GM23338 (cell line): ENCODE data around the gene TDRD7. TPM values are rescaled to one million over a fixed set of nuclear protein-coding genes. Genes with fewer than 3 reads are reported as not detected.

Source experiments
- ATAC-seq: fragments of 200-7000 bp; cut with Tn5 transposase; 3 replicates; pipeline ENCODE4 v1.9.1; 2020
- DNase-seq: peaks from one replicate; pipeline ENCODE4 v3.0.0-alpha.2; 2015; ENCODE audit warnings: low spot score
- H2AFZ ChIP-seq: fragments of 200-600 bp; sonication (generic); 2 replicates; pipeline ENCODE4 v1.8.0; 2016; ENCODE audit warnings: antibody characterized with exemption, mild to moderate bottlenecking, moderate library complexity
- H3F3A ChIP-seq: fragments of 200-600 bp; sonication (generic); replicated peaks from 2 replicates; pipeline ENCODE4 v1.8.0; 2017; ENCODE audit warnings: antibody characterized with exemption, mixed run types, low read depth
- H3K27ac ChIP-seq: fragments of 200-600 bp; sonication (generic); 2 replicates; pipeline ENCODE4 v1.6.1; 2016; ENCODE audit warnings: low read depth
- H3K27me3 ChIP-seq: fragments of 200-600 bp; sonication (generic); 2 replicates; pipeline ENCODE4 v1.8.0; 2016; ENCODE audit warnings: mild to moderate bottlenecking, mixed run types, moderate library complexity; ENCODE audit not compliant: insufficient read depth
- H3K36me3 ChIP-seq: fragments of 200-600 bp; sonication (generic); 2 replicates; pipeline ENCODE4 v1.8.0; 2016; ENCODE audit warnings: mild to moderate bottlenecking; ENCODE audit not compliant: insufficient read depth
- H3K4me1 ChIP-seq: fragments of 200-600 bp; sonication (generic); 2 replicates; pipeline ENCODE4 v1.8.0; 2016; ENCODE audit warnings: mild to moderate bottlenecking, moderate library complexity; ENCODE audit not compliant: insufficient read depth
- H3K4me2 ChIP-seq: fragments of 200-600 bp; sonication (generic); 2 replicates; pipeline ENCODE4 v1.7.1; 2017; ENCODE audit warnings: mixed run types
- H3K4me3 ChIP-seq: fragments of 200-600 bp; sonication (generic); 2 replicates; pipeline ENCODE4 v1.6.1; 2016; ENCODE audit warnings: mixed run types
- H3K79me2 ChIP-seq: fragments of 200-600 bp; sonication (generic); replicated peaks from 2 replicates; pipeline ENCODE4 v1.8.0; 2017; ENCODE audit warnings: mild to moderate bottlenecking; ENCODE audit not compliant: insufficient read depth
- H3K9me2 ChIP-seq: fragments of 200-600 bp; sonication (generic); 2 replicates; pipeline ENCODE4 v1.8.0; 2017; ENCODE audit not compliant: insufficient read depth
- H4K20me1 ChIP-seq: fragments of 200-600 bp; sonication (generic); replicated peaks from 2 replicates; pipeline ENCODE4 v1.8.0; 2017; ENCODE audit warnings: mild to moderate bottlenecking; ENCODE audit not compliant: insufficient read depth
- H3K27ac Mint-ChIP-seq: 2 replicates; pipeline ENCODE4 v1.8.0; 2020; ENCODE audit warnings: inconsistent platforms, mild to moderate bottlenecking, moderate library complexity, mixed read lengths
- H3K27me3 Mint-ChIP-seq: 3 replicates; pipeline ENCODE4 v1.8.0; 2022; ENCODE audit warnings: low read depth, mild to moderate bottlenecking, moderate library complexity, mixed read lengths, inconsistent platforms; ENCODE audit not compliant: insufficient read depth, poor library complexity
- H3K36me3 Mint-ChIP-seq: 3 replicates; pipeline ENCODE4 v1.8.0; 2021; ENCODE audit warnings: low read depth, mild to moderate bottlenecking, inconsistent platforms, moderate library complexity, mixed read lengths
- H3K4me1 Mint-ChIP-seq: 3 replicates; pipeline ENCODE4 v1.8.0; 2020; ENCODE audit warnings: mild to moderate bottlenecking, inconsistent platforms, mixed read lengths
- H3K4me3 Mint-ChIP-seq: 3 replicates; pipeline ENCODE4 v1.8.0; 2021; ENCODE audit warnings: moderate library complexity, mild to moderate bottlenecking, inconsistent platforms, mixed read lengths
- H3K9me3 Mint-ChIP-seq: 3 replicates; pipeline ENCODE4 v1.8.0; 2020; ENCODE audit warnings: moderate library complexity, mild to moderate bottlenecking, inconsistent platforms, mixed read lengths
- CREB1 ChIP-seq: fragments of 250-450 bp; sonication (Bioruptor Pico); IDR thresholded peaks from 2 replicates; pipeline ENCODE4 v1.5.0; 2020; ENCODE audit warnings: low read depth, mild to moderate bottlenecking, moderate library complexity
- CTCF ChIP-seq, 2 experiments: fragments of 200-600 bp in 1 of 2; sonication (generic) in 1 of 2; conservative IDR thresholded peaks; 2 replicates each; pipeline versions ENCODE4 v1.5.1 to v1.6.1; 2016 to 2017; ENCODE audit warnings: antibody characterized with exemption in 2 of 2, low read depth in 2 of 2, mild to moderate bottlenecking in 2 of 2, moderate library complexity in 1 of 2
- ETS1 ChIP-seq: IDR thresholded peaks from 2 replicates; pipeline ENCODE4 v1.6.1; 2016; ENCODE audit warnings: antibody characterized with exemption
- EZH2 ChIP-seq: fragments of 200-600 bp; sonication (generic); IDR thresholded peaks from one replicate; pipeline ENCODE4 v1.8.0; 2017; ENCODE audit warnings: antibody characterized with exemption, mild to moderate bottlenecking, low read depth; ENCODE audit not compliant: unreplicated experiment
- EZH2phosphoT487 ChIP-seq: fragments of 200-600 bp; sonication (generic); IDR thresholded peaks from one replicate; pipeline ENCODE4 v1.8.1; 2018; ENCODE audit warnings: antibody characterized with exemption; ENCODE audit not compliant: unreplicated experiment
- JUNB ChIP-seq: IDR thresholded peaks from one replicate; pipeline ENCODE4 v1.6.1; 2016; ENCODE audit warnings: antibody characterized with exemption; ENCODE audit not compliant: unreplicated experiment
- NANOG ChIP-seq: IDR thresholded peaks from 2 replicates; pipeline ENCODE4 v1.6.1; 2016; ENCODE audit warnings: antibody characterized with exemption, borderline replicate concordance
- POLR2AphosphoS5 ChIP-seq: IDR thresholded peaks from 2 replicates; pipeline ENCODE4 v1.6.1; 2016; ENCODE audit warnings: antibody characterized with exemption, low read depth
- REST ChIP-seq: IDR thresholded peaks from one replicate; pipeline ENCODE4 v1.6.1; 2018; ENCODE audit warnings: antibody characterized with exemption; ENCODE audit not compliant: unreplicated experiment
- STAT1 ChIP-seq: IDR thresholded peaks from one replicate; pipeline ENCODE4 v1.6.1; 2016; ENCODE audit warnings: antibody characterized with exemption; ENCODE audit not compliant: unreplicated experiment
- ZNF114 ChIP-seq: fragments of 250-450 bp; sonication (Bioruptor Pico); IDR thresholded peaks from 2 replicates; pipeline ENCODE4 v1.5.0; 2020; ENCODE audit warnings: mild to moderate bottlenecking, moderate library complexity
- ZNF331 ChIP-seq: fragments of 250-450 bp; sonication (Bioruptor Pico); IDR thresholded peaks from 2 replicates; pipeline ENCODE4 v1.5.0; 2020; ENCODE audit warnings: low read depth, mild to moderate bottlenecking, moderate library complexity
- ZNF462 ChIP-seq: fragments of 250-450 bp; sonication (Bioruptor Pico); IDR thresholded peaks from 2 replicates; pipeline ENCODE4 v1.5.0; 2020; ENCODE audit warnings: mild to moderate bottlenecking, moderate library complexity
- polyA plus RNA-seq: library from polyadenylated mRNA; unstranded; fragments of >200 nt; fragmentation: Nextera tagmentation; extraction: Ambion mirVana; gene quantifications from 2 replicates; pipeline ENCODE4 v1.2.1, GENCODE V29; 2016
- total RNA-seq: library from RNA; depleted of rRNA; stranded (reverse); fragments of >200 nt; shearing (Covaris generic); gene quantifications from 2 replicates; pipeline ENCODE4 v1.2.3, GENCODE V29; 2014

Gene TDRD7
- total and polyA plus RNA-seq, 2 experiments from 2014 or later, result 1.7 to 3.1 TPM

- H2AFZ ChIP-seq, result no peak overlapping the region
- peaks cover 28% of the 10 kb centered on the region for H3K27me3 Mint-ChIP-seq
- no peak overlapping the region for H3K27ac Mint-ChIP-seq
- no peak overlapping the region for H3K4me2 ChIP-seq
- no peaks in the 10 kb centered on the region for H3F3A ChIP-seq
- H3K27me3 ChIP-seq, result no peaks in the 10 kb centered on the region
- peaks cover 13% of the 10 kb centered on the region; the same call in 1 of the 2 replicates for H3K4me1 ChIP-seq
- H3K4me1 Mint-ChIP-seq, result peaks cover 17% of the 10 kb centered on the region
- no peak for TF ChIP-seq ZNF462 (CRISPR knock-in tag)
- TF ChIP-seq NANOG, result no peak
- no peak for TF ChIP-seq STAT1
- no peak for TF ChIP-seq CTCF (conservative IDR thresholded peaks at IDR 0.05; ENCODE audit: low read depth in 2 of 2)
- no peak for TF ChIP-seq CREB1 (CRISPR knock-in tag)
- no peak for TF ChIP-seq JUNB
- no peak for TF ChIP-seq ZNF114 (CRISPR knock-in tag)
- TF ChIP-seq REST, result no peak
- TF ChIP-seq EZH2phosphoT487, result no peak
- no peak for TF ChIP-seq EZH2
- no peak for TF ChIP-seq ETS1
- no peak for TF ChIP-seq ZNF331 (CRISPR knock-in tag)
- TF ChIP-seq POLR2AphosphoS5, result no peak
- no peaks in the 10 kb centered on the region for H4K20me1 ChIP-seq
- no peaks in the 10 kb centered on the region for H3K36me3 Mint-ChIP-seq
- no peaks in the 10 kb centered on the region for H3K79me2 ChIP-seq
- no peaks in the 10 kb centered on the region for H3K36me3 ChIP-seq
- no peak overlapping the region for H3K27ac ChIP-seq
- H3K9me2 ChIP-seq, result no peaks in the 10 kb centered on the region; the same call in 1 of the 2 replicates
- DNase-seq (no peak), ATAC-seq (no peak)
- no peak overlapping the region for H3K4me3 Mint-ChIP-seq
- H3K4me3 ChIP-seq, result no peak overlapping the region
- H3K9me3 Mint-ChIP-seq, result no peaks in the 10 kb centered on the region; the same call in 2 of the 3 replicates
These were observed 21.0 kb upstream of the TDRD7 start for GRCh38 chr9:97390791-97391406.
